GM23338 (cell line): Measurements from ENCODE around the gene MAP4K1. TPM values are rescaled to one million over a fixed set of nuclear protein-coding genes. Genes with fewer than 3 reads are reported as not detected.
A peak's percentile ranks its signal among the peaks of the same experiment; 100 is the strongest.

Source experiments
- ATAC-seq: fragments of 200-7000 bp; cut with Tn5 transposase; 3 replicates; pipeline ENCODE4 v1.9.1; 2020
- DNase-seq: peaks from one replicate; pipeline ENCODE4 v3.0.0-alpha.2; 2015; ENCODE audit warnings: low spot score
- H2AFZ ChIP-seq: fragments of 200-600 bp; sonication (generic); 2 replicates; pipeline ENCODE4 v1.8.0; 2016; ENCODE audit warnings: antibody characterized with exemption, mild to moderate bottlenecking, moderate library complexity
- H3F3A ChIP-seq: fragments of 200-600 bp; sonication (generic); replicated peaks from 2 replicates; pipeline ENCODE4 v1.8.0; 2017; ENCODE audit warnings: antibody characterized with exemption, mixed run types, low read depth
- H3K27ac ChIP-seq: fragments of 200-600 bp; sonication (generic); 2 replicates; pipeline ENCODE4 v1.6.1; 2016; ENCODE audit warnings: low read depth
- H3K27me3 ChIP-seq: fragments of 200-600 bp; sonication (generic); 2 replicates; pipeline ENCODE4 v1.8.0; 2016; ENCODE audit warnings: mild to moderate bottlenecking, mixed run types, moderate library complexity; ENCODE audit not compliant: insufficient read depth
- H3K36me3 ChIP-seq: fragments of 200-600 bp; sonication (generic); 2 replicates; pipeline ENCODE4 v1.8.0; 2016; ENCODE audit warnings: mild to moderate bottlenecking; ENCODE audit not compliant: insufficient read depth
- H3K4me1 ChIP-seq: fragments of 200-600 bp; sonication (generic); 2 replicates; pipeline ENCODE4 v1.8.0; 2016; ENCODE audit warnings: mild to moderate bottlenecking, moderate library complexity; ENCODE audit not compliant: insufficient read depth
- H3K4me2 ChIP-seq: fragments of 200-600 bp; sonication (generic); 2 replicates; pipeline ENCODE4 v1.7.1; 2017; ENCODE audit warnings: mixed run types
- H3K4me3 ChIP-seq: fragments of 200-600 bp; sonication (generic); 2 replicates; pipeline ENCODE4 v1.6.1; 2016; ENCODE audit warnings: mixed run types
- H3K79me2 ChIP-seq: fragments of 200-600 bp; sonication (generic); replicated peaks from 2 replicates; pipeline ENCODE4 v1.8.0; 2017; ENCODE audit warnings: mild to moderate bottlenecking; ENCODE audit not compliant: insufficient read depth
- H3K9me2 ChIP-seq: fragments of 200-600 bp; sonication (generic); 2 replicates; pipeline ENCODE4 v1.8.0; 2017; ENCODE audit not compliant: insufficient read depth
- H4K20me1 ChIP-seq: fragments of 200-600 bp; sonication (generic); replicated peaks from 2 replicates; pipeline ENCODE4 v1.8.0; 2017; ENCODE audit warnings: mild to moderate bottlenecking; ENCODE audit not compliant: insufficient read depth
- H3K27ac Mint-ChIP-seq: 2 replicates; pipeline ENCODE4 v1.8.0; 2020; ENCODE audit warnings: inconsistent platforms, mild to moderate bottlenecking, moderate library complexity, mixed read lengths
- H3K27me3 Mint-ChIP-seq: 3 replicates; pipeline ENCODE4 v1.8.0; 2022; ENCODE audit warnings: low read depth, mild to moderate bottlenecking, moderate library complexity, mixed read lengths, inconsistent platforms; ENCODE audit not compliant: insufficient read depth, poor library complexity
- H3K36me3 Mint-ChIP-seq: 3 replicates; pipeline ENCODE4 v1.8.0; 2021; ENCODE audit warnings: low read depth, mild to moderate bottlenecking, inconsistent platforms, moderate library complexity, mixed read lengths
- H3K4me1 Mint-ChIP-seq: 3 replicates; pipeline ENCODE4 v1.8.0; 2020; ENCODE audit warnings: mild to moderate bottlenecking, inconsistent platforms, mixed read lengths
- H3K4me3 Mint-ChIP-seq: 3 replicates; pipeline ENCODE4 v1.8.0; 2021; ENCODE audit warnings: moderate library complexity, mild to moderate bottlenecking, inconsistent platforms, mixed read lengths
- H3K9me3 Mint-ChIP-seq: 3 replicates; pipeline ENCODE4 v1.8.0; 2020; ENCODE audit warnings: moderate library complexity, mild to moderate bottlenecking, inconsistent platforms, mixed read lengths
- CREB1 ChIP-seq: fragments of 250-450 bp; sonication (Bioruptor Pico); IDR thresholded peaks from 2 replicates; pipeline ENCODE4 v1.5.0; 2020; ENCODE audit warnings: low read depth, mild to moderate bottlenecking, moderate library complexity
- EZH2 ChIP-seq: fragments of 200-600 bp; sonication (generic); IDR thresholded peaks from one replicate; pipeline ENCODE4 v1.8.0; 2017; ENCODE audit warnings: antibody characterized with exemption, mild to moderate bottlenecking, low read depth; ENCODE audit not compliant: unreplicated experiment
- EZH2phosphoT487 ChIP-seq: fragments of 200-600 bp; sonication (generic); IDR thresholded peaks from one replicate; pipeline ENCODE4 v1.8.1; 2018; ENCODE audit warnings: antibody characterized with exemption; ENCODE audit not compliant: unreplicated experiment
- JUNB ChIP-seq: IDR thresholded peaks from one replicate; pipeline ENCODE4 v1.6.1; 2016; ENCODE audit warnings: antibody characterized with exemption; ENCODE audit not compliant: unreplicated experiment
- POLR2AphosphoS5 ChIP-seq: IDR thresholded peaks from 2 replicates; pipeline ENCODE4 v1.6.1; 2016; ENCODE audit warnings: antibody characterized with exemption, low read depth
- STAT1 ChIP-seq: IDR thresholded peaks from one replicate; pipeline ENCODE4 v1.6.1; 2016; ENCODE audit warnings: antibody characterized with exemption; ENCODE audit not compliant: unreplicated experiment
- ZNF331 ChIP-seq: fragments of 250-450 bp; sonication (Bioruptor Pico); IDR thresholded peaks from 2 replicates; pipeline ENCODE4 v1.5.0; 2020; ENCODE audit warnings: low read depth, mild to moderate bottlenecking, moderate library complexity
- polyA plus RNA-seq: library from polyadenylated mRNA; unstranded; fragments of >200 nt; fragmentation: Nextera tagmentation; extraction: Ambion mirVana; gene quantifications from 2 replicates; pipeline ENCODE4 v1.2.1, GENCODE V29; 2016
- total RNA-seq: library from RNA; depleted of rRNA; stranded (reverse); fragments of >200 nt; shearing (Covaris generic); gene quantifications from 2 replicates; pipeline ENCODE4 v1.2.3, GENCODE V29; 2014
- TF ChIP-seq, protein P1 (sequence below): fragments of 250-450 bp; sonication (Bioruptor Pico); IDR thresholded peaks from 2 replicates; pipeline ENCODE4 v1.5.0; 2020; ENCODE audit warnings: mild to moderate bottlenecking, moderate library complexity
- TF ChIP-seq, protein P2 (sequence below): IDR thresholded peaks from 2 replicates; pipeline ENCODE4 v1.6.1; 2016; ENCODE audit warnings: antibody characterized with exemption
- TF ChIP-seq, protein P3 (sequence below): IDR thresholded peaks from one replicate; pipeline ENCODE4 v1.6.1; 2018; ENCODE audit warnings: antibody characterized with exemption; ENCODE audit not compliant: unreplicated experiment

Gene MAP4K1
- total and polyA plus RNA-seq, 2 experiments from 2014 or later, result 7.7 to 44.6 TPM

DNA sequence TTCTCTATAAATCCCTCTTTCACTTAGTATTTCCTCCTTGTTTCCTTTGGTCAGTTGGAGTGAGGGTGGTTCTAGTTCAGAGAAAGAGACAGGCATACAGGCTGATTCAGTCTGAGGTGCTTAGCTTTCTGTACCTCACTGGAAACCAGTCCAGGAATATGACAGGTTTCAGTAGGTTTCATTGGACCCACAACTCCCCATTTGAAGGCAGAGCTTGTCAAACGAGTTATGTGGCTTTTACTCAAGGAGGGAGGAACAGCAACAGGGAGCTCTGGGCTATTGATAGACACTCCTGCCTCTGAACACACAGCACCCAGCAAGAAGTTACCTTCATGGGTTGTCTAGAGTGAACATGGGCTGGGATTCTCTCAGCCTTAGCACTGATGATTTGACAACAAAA, 44.2 kb upstream of the MAP4K1 start:
- Histone ChIP-seq H3K4me3 (no peak overlapping the region), H3K79me2 (peaks cover 92% of the 10 kb centered on the region), H4K20me1 (peaks cover 39% of the 10 kb centered on the region), H3K4me1 (peaks cover 88% of the 10 kb centered on the region), H3K36me3 (no peaks in the 10 kb centered on the region), H3F3A (peaks cover 17% of the 10 kb centered on the region), H3K4me2 (peak overlapping the region; percentile 72), H3K27ac (peak overlapping the region; percentile 99; the same call in 1 of the 2 replicates), H3K27me3 (no peaks in the 10 kb centered on the region), H3K9me2 (no peaks in the 10 kb centered on the region), H2AFZ (no peak overlapping the region)
- ATAC-seq, result no peak
- no peaks in the 10 kb centered on the region for H3K9me3 Mint-ChIP-seq
- peak overlapping the region; percentile 83 for H3K27ac Mint-ChIP-seq
- H3K36me3 Mint-ChIP-seq, result peaks cover 24% of the 10 kb centered on the region
- peaks cover 24% of the 10 kb centered on the region for H3K27me3 Mint-ChIP-seq
- no peak for DNase-seq
- peaks cover 93% of the 10 kb centered on the region for H3K4me1 Mint-ChIP-seq
- H3K4me3 Mint-ChIP-seq, result peak overlapping the region; percentile 36
- TF ChIP-seq, protein P1, sequence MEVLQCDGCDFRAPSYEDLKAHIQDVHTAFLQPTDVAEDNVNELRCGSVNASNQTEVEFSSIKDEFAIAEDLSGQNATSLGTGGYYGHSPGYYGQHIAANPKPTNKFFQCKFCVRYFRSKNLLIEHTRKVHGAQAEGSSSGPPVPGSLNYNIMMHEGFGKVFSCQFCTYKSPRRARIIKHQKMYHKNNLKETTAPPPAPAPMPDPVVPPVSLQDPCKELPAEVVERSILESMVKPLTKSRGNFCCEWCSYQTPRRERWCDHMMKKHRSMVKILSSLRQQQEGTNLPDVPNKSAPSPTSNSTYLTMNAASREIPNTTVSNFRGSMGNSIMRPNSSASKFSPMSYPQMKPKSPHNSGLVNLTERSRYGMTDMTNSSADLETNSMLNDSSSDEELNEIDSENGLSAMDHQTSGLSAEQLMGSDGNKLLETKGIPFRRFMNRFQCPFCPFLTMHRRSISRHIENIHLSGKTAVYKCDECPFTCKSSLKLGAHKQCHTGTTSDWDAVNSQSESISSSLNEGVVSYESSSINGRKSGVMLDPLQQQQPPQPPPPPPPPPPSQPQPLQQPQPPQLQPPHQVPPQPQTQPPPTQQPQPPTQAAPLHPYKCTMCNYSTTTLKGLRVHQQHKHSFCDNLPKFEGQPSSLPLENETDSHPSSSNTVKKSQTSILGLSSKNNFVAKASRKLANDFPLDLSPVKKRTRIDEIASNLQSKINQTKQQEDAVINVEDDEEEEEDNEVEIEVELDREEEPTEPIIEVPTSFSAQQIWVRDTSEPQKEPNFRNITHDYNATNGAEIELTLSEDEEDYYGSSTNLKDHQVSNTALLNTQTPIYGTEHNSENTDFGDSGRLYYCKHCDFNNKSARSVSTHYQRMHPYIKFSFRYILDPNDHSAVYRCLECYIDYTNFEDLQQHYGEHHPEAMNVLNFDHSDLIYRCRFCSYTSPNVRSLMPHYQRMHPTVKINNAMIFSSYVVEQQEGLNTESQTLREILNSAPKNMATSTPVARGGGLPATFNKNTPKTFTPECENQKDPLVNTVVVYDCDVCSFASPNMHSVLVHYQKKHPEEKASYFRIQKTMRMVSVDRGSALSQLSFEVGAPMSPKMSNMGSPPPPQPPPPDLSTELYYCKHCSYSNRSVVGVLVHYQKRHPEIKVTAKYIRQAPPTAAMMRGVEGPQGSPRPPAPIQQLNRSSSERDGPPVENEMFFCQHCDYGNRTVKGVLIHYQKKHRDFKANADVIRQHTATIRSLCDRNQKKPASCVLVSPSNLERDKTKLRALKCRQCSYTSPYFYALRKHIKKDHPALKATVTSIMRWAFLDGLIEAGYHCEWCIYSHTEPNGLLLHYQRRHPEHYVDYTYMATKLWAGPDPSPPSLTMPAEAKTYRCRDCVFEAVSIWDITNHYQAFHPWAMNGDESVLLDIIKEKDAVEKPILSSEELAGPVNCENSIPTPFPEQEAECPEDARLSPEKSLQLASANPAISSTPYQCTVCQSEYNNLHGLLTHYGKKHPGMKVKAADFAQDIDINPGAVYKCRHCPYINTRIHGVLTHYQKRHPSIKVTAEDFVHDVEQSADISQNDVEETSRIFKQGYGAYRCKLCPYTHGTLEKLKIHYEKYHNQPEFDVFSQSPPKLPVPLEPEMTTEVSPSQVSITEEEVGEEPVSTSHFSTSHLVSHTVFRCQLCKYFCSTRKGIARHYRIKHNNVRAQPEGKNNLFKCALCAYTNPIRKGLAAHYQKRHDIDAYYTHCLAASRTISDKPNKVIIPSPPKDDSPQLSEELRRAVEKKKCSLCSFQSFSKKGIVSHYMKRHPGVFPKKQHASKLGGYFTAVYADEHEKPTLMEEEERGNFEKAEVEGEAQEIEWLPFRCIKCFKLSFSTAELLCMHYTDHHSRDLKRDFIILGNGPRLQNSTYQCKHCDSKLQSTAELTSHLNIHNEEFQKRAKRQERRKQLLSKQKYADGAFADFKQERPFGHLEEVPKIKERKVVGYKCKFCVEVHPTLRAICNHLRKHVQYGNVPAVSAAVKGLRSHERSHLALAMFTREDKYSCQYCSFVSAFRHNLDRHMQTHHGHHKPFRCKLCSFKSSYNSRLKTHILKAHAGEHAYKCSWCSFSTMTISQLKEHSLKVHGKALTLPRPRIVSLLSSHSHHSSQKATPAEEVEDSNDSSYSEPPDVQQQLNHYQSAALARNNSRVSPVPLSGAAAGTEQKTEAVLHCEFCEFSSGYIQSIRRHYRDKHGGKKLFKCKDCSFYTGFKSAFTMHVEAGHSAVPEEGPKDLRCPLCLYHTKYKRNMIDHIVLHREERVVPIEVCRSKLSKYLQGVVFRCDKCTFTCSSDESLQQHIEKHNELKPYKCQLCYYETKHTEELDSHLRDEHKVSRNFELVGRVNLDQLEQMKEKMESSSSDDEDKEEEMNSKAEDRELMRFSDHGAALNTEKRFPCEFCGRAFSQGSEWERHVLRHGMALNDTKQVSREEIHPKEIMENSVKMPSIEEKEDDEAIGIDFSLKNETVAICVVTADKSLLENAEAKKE, result no peak
- TF ChIP-seq EZH2 (no peak), ZNF331 (CRISPR knock-in tag) (no peak), STAT1 (no peak), JUNB (no peak), CREB1 (CRISPR knock-in tag) (no peak), POLR2AphosphoS5 (no peak), EZH2phosphoT487 (no peak)
- TF ChIP-seq, protein P2, sequence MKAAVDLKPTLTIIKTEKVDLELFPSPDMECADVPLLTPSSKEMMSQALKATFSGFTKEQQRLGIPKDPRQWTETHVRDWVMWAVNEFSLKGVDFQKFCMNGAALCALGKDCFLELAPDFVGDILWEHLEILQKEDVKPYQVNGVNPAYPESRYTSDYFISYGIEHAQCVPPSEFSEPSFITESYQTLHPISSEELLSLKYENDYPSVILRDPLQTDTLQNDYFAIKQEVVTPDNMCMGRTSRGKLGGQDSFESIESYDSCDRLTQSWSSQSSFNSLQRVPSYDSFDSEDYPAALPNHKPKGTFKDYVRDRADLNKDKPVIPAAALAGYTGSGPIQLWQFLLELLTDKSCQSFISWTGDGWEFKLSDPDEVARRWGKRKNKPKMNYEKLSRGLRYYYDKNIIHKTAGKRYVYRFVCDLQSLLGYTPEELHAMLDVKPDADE, result no peak
- TF ChIP-seq, protein P3, sequence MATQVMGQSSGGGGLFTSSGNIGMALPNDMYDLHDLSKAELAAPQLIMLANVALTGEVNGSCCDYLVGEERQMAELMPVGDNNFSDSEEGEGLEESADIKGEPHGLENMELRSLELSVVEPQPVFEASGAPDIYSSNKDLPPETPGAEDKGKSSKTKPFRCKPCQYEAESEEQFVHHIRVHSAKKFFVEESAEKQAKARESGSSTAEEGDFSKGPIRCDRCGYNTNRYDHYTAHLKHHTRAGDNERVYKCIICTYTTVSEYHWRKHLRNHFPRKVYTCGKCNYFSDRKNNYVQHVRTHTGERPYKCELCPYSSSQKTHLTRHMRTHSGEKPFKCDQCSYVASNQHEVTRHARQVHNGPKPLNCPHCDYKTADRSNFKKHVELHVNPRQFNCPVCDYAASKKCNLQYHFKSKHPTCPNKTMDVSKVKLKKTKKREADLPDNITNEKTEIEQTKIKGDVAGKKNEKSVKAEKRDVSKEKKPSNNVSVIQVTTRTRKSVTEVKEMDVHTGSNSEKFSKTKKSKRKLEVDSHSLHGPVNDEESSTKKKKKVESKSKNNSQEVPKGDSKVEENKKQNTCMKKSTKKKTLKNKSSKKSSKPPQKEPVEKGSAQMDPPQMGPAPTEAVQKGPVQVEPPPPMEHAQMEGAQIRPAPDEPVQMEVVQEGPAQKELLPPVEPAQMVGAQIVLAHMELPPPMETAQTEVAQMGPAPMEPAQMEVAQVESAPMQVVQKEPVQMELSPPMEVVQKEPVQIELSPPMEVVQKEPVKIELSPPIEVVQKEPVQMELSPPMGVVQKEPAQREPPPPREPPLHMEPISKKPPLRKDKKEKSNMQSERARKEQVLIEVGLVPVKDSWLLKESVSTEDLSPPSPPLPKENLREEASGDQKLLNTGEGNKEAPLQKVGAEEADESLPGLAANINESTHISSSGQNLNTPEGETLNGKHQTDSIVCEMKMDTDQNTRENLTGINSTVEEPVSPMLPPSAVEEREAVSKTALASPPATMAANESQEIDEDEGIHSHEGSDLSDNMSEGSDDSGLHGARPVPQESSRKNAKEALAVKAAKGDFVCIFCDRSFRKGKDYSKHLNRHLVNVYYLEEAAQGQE, result no peak
